ENCODE measurements around the gene CEMP1. TPM values are rescaled to one million over a fixed set of nuclear protein-coding genes. Genes with fewer than 3 reads are reported as not detected.

CEMP1 gene
- polyA plus RNA-seq, 3 donors = 2.2 to 3.7 (median 2.5) TPM

DNA sequence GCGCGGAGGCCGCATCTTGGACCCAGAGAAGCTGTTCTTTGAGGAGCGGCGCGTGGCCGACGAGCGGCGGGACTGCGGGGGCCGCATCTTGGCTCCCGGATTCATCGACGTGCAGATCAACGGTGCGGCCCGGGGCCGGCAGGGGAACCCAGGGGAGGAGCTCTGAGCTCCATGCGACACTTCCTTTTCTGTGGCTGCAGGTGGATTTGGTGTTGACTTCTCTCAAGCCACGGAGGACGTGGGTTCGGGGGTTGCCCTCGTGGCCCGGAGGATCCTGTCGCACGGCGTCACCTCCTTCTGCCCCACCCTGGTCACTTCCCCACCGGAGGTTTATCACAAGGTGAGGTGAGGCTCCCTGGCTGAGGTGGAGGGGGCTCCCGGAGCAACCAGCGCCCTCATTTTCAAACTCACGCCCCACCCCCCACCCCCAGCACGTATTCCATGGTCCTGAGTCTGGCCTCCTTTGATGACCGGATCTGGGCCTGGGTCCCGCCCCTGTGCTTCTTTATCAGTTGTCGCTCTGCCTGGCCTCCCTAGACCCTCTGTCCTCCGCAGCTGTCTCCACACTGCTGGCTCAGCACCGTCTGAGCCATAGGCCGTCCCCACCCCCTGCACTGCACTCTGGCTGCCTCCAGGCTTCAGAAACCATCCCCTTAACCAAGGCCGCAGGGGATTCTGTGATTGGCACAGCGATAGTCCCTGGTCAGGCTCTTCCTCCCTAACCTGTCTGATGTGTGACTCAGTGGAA, 10.2 kb downstream of the CEMP1 start:
- no peak for DNase-seq (ENCODE audit: low read depth in 3 of 3, low spot score in 2 of 3)

DNA sequence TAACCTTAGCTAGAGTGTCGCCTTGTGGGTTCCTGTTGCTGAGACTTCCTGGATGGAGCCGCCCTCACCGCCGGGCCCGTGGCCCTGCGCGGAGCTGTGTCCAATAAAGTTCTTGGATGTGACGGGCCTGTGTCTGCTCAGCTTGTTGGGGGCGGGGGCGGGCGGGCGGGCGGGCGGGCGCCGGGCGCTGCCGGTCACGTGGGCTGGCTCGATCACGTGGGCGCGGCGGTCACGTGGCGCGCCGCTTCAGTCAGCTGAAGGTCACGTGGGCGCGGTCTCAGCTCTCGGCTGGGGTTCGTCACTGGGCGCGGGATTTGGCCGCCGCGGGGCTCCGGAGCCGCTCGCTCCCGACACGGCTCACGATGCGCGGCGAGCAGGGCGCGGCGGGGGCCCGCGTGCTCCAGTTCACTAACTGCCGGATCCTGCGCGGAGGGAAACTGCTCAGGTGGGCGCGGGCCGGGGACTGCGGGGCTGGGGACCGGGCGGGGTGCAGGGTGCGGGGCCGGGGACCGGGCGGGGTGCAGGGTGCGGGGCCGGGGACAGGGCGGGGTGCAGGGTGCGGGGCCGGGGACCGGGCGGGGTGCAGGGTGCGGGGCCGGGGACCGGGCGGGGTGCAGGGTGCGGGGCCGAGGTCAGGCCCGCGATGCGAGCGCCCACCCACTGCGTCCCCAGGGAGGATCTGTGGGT, 11.0 kb downstream of the CEMP1 start, which contains the start of gene AMDHD2:
TSS of gene AMDHD2 (plus strand) at position 275 of the 687 bp plus-strand sequence. CDS start at position 363, 88 bp downstream.
- DNase-seq (ENCODE audit: low read depth in 3 of 3, low spot score in 2 of 3) = no peak

GRCh38 chr16:2519711-2520080, 11.5 kb downstream of the CEMP1 start:
- DNase-seq (ENCODE audit: low read depth in 3 of 3, low spot score in 2 of 3) = no peak

DNA sequence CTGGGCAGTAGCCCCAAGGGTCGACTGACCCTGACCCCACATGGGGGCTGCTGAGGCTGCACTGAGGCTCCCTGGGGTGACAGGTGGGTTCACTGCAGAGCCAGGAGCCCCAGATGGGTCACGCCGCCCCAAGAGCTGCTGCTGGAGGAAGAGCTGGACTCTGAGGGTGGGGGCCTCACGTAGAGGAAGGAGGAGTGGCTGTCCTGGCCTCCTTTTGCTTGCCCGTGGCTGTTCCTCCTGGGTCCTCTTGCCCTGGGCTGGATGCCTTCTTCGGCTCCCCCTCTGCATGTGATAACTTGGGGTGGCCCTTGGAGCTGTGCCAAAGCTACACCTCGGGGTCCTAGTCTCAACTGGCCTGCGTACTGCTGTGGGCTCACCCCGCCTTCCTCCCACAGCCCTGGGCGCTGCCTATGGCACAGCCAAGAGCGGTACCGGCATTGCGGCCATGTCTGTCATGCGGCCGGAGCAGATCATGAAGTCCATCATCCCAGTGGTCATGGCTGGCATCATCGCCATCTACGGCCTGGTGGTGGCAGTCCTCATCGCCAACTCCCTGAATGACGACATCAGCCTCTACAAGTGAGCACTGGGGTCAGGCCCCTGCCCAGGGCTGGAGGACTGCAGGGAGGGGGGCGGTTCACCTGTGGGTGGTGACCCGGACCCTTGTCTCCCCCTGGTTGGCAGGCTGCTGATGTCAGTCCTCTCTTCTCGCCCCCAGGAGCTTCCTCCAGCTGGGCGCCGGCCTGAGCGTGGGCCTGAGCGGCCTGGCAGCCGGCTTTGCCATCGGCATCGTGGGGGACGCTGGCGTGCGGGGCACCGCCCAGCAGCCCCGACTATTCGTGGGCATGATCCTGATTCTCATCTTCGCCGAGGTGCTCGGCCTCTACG, 12.1 kb downstream of the CEMP1 start:
- DNase-seq (ENCODE audit: low read depth in 3 of 3, low spot score in 2 of 3) = no peak

- no peak for DNase-seq (ENCODE audit: low read depth in 3 of 3, low spot score in 2 of 3)
Measured at GRCh38 chr16:2517954-2518605, 13.1 kb downstream of the CEMP1 start.

DNA sequence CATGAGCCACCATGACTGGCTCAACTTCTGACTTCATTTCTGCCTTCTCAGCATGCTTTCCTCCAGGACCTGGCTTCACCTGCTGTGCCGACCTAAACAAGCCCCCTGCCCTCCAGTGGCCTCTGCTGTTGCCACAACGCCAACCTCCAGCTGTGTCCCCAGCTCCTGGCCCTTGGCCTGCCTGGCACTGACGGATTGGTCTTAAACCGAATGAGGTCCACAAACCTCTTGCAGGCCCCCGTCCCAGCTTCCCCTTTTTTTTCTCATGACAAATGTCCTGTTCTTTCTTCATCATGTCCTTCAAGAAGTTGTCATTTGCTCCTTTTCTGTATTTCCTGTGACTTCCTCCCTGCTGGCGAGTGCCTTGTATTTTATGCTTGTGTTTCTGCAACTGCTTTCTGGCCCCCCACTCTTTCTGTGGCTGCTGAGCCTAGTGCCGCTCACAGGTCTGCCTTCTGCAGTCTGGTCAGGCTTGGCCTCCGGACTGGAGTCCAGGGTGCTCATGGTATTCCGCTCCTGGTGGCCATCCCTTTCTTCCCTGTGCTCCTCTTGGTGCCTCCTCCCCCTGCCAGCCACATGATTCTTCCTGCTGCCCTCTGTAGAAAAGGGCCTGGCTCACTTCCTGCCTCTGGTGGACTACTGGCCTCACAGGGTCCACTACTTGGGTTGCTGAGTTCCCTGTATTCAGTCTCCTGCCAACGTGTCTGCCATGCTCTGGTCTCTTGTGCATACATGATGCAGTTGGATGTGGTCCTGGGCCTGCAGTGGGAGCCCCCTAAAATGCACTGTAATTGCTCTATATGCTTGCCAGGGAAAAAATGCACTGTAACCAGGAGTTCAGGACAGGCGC, 14.6 kb downstream of the CEMP1 start:
- DNase-seq (ENCODE audit: low read depth in 3 of 3, low spot score in 2 of 3) = no peak

DNA sequence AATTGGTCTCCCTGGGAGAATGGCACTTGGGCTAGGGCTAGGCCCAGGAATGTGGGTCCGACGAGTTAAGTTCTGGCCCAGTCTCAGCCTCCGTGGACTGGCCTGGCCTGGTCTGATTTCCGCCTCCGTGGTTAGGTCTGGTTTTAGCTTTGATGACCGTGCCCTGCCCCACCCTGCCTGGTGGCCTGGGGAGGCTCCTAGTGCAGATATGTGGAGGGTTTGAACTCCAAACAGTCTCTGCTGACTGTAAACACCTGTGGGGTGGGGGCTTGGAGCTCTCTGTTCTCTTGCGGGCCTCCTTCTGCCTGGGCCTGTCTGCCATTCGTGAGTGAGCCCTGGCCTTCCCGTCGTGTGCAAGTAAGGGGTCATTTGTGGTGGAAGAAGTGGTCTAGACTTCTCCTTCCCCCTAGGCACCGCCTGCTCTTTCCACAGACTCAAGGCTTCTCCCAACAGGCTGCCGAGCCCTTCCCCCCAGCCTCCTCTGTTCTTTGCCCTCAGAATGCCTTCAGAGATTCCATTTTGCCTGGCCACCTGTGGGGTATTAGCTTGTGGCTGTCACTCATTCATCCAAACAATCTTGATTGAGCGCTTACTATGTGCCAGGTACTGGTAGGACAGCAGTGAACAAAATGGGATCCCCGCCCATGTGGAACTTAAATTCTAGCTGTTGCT, 15.9 kb downstream of the CEMP1 start:
- DNase-seq (ENCODE audit: low read depth in 3 of 3, low spot score in 2 of 3) = no peak

- no peak for DNase-seq (ENCODE audit: low read depth in 3 of 3, low spot score in 2 of 3)
Measured at GRCh38 chr16:2514333-2515179, 16.7 kb downstream of the CEMP1 start.

DNA sequence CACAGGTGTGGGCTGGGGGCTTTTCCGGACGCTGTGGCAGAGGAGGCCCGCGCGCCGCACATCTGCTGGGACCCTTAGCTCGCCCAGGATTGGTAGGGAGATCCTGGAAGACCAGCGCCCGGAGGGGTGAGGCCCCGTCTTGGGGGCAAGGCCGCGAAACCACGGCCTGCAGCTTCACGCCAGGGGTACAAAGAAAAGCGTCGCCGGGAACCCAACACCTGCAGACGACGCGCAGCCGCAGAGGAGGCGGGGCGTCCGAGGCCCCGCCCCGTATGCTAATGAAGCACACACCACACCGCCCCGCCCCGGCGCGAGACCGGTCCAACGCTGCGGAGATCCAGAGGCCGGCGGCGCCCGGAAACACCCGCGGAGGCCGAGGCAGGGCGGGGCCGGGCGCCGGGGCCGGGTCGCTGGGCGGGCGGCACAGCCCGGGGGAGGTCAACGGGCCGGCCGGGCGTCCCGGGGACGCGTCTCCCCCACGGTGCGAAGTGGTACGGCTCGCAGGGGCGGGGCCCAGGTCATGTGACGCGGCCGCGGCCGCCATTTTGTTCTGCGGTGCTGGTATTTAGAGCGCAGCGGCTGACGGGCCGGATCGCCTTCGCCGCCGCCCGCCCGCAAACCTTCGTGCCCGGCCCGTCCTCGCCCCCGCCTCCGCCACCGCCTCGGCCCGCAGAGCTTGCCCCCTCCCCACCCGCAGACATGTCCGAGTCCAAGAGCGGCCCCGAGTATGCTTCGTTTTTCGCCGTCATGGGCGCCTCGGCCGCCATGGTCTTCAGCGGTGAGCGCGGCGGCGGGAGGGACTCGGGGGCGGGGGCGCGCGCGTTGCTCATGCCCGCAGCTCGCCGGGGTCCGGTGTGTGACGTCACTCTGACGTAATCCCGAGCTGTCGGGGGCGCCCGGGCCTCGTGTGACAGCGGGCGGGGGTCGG, 17.5 kb downstream of the CEMP1 start, which contains the start of gene ATP6V0C:
TSS of gene ATP6V0C (plus strand) at position 548 of the 928 bp plus-strand sequence. CDS start at position 700, 152 bp downstream.
- DNase-seq (ENCODE audit: low read depth in 3 of 3, low spot score in 2 of 3) = peak in 1 of 3 donors; percentile 84

- DNase-seq (ENCODE audit: low read depth in 3 of 3, low spot score in 2 of 3) = no peak
Measured at GRCh38 chr16:2512735-2513404, 18.3 kb downstream of the CEMP1 start.

DNA sequence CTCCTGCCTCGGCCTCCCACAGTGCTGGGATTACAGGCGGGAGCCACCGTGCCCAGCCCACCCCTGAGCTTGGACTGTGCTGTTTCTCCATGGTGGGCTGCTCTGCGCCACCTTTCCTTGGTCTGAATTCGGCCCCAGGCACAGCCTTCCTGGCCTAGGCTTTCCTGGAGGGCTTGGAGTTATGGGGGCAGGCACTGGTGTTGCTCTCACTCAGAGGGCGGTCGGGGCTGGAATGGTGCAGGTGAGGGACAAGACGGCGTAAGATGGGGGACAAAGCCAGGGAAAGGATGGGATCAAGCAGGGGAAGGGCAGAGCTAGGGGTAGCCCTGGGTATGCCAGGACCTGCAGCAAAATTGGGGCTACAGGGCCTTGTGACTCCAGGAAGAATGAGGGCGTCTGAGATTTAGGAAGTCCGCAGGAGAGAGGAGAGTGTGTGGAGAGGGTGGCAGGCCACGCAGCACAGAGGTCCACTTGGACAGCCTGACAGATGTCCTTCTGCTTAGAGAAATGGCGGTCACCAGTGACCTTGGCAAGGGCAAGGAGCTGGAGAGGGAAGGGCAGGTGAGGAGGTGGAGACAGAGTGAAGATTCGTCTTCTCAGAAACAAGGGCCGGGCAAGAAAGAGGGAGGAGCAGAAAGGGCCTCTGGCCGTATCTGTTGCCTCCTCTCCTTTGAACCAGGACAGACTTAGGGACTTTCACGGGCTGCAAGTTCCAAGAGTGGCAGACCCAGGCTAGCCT, 19.0 kb downstream of the CEMP1 start:
- DNase-seq (ENCODE audit: low read depth in 3 of 3, low spot score in 2 of 3) = no peak

DNA sequence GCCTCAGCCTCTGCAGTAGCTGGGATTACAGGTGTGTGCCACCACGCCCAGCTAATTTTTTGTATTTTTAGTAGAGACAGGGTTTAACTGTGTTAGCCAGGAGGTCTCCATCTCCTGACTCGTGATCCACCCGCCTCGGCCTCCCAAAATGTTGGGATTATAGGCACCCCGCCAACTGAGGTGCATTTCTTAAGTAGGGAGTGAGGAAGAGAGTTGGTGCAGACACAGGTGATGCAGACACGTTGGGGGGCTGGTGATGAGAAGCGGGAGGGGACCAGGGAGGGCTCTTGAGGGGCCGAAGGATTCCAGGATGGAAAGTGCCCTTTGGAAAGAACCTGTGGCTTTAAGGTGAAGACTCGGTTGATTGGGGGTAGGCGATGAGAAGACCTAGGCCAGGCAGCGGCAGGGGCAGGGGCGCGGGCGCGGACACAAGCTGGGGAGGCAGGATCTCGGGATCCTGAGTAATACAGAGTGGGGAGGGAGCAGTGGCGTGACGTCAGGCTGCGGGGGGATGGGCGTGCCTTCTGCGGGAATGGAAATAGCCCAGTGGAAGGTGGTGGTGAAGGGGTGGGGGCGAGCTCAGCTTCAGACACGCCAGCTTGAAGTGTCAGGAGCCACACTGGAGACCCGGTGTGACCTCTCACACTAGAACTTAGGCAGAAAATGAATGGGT, 19.9 kb downstream of the CEMP1 start:
- no peak for DNase-seq (ENCODE audit: low read depth in 3 of 3, low spot score in 2 of 3)

- no peak for DNase-seq (ENCODE audit: low read depth in 3 of 3, low spot score in 2 of 3)
Measured at GRCh38 chr16:2508722-2509400, 22.3 kb downstream of the CEMP1 start.

- DNase-seq (ENCODE audit: low read depth in 3 of 3, low spot score in 2 of 3) = no peak
Measured at GRCh38 chr16:2507665-2508064, 23.5 kb downstream of the CEMP1 start.
